GM21423 (cell line): Measurements from ENCODE around the gene ENGASE.

ENCODE experiments used
- ATAC-seq: cut with Tn5 transposase; IDR thresholded peaks from one replicate; pipeline ENCODE4 v1.9.1; 2021; ENCODE audit warnings: mild to moderate bottlenecking, moderate library complexity; ENCODE audit not compliant: unreplicated experiment

Gene ENGASE

DNA sequence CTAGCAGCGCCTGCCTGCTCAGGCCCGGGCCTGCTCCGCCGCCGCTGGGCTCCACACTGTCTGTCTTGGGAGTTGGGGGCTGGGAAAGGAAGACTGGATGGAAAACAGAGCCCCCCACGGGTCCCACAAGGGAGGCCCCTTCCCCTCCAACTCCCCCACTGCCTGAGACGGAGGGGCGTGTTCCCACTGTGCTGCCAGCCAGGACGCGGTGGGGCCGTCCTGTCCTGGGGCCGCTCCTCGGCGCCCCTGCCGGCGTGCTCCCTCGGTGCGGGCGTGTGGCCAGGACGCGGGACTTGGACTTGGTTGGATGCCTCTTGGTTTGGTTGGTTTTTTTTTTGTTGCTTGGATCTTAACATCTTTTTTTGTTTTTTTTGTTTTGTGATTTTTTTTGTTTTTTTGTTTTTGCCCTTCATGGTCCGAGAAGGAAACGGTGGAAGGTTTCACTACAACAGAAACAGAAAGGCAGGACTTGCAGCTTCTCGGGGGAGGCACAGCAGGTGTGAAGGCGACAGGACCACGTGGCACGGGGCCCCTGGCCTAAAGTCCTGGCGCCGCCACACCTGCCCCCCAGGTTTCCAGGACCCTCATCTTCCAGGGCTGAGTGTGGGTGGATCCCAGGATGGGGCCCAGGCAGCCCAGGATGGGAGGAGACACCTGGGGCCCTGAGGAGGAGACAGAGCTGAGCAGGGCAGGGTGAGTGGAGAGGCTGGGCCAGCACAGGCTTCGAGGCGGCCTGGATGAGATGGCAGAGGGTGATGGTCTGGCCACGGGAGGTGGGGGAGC is 16.0 kb downstream of the ENGASE start:
- ATAC-seq = no peak

GRCh38 chr17:79091226-79091670 is 16.6 kb downstream of the ENGASE start:
- ATAC-seq = no peak

DNA sequence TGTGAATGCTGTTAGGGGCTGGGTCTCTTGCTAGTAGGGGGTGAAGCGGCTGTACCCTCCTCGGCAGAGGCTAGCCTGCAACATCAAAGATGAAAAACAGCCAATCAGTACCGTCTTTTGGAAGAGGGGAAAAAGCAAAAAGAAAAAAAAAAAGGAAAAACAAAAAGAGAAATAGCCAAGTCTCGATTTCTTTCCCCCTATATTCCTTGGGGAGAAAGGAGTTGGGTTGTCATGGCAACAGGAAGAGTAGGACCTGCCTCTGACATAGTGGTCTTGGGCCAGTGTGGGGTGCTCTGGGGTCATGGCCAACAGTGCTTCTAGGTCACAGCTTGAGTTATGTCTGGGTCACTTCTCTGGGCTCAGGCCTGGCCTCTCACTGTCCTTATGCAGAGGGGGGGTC is 17.9 kb downstream of the ENGASE start:
- no peak for ATAC-seq

DNA sequence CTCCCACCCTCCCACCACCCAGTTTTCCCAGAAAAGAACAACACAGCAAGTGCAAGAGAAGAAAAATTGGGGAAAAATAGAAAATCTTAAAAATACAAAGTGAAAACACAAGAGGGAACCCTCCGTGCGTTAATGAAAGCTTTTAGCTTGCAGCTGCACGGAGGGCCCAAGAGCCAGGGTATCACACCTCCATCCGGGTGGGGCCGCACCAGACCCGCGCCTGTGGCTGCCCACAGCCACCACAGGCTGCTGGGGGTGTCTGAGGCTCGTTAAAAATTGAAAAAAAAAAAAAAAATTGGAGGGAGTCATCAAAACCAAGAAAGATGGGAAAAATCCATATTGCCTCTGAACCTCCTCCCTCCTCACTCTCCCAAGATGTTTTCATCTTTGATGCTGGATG is 18.6 kb downstream of the ENGASE start:
- ATAC-seq = no peak

DNA sequence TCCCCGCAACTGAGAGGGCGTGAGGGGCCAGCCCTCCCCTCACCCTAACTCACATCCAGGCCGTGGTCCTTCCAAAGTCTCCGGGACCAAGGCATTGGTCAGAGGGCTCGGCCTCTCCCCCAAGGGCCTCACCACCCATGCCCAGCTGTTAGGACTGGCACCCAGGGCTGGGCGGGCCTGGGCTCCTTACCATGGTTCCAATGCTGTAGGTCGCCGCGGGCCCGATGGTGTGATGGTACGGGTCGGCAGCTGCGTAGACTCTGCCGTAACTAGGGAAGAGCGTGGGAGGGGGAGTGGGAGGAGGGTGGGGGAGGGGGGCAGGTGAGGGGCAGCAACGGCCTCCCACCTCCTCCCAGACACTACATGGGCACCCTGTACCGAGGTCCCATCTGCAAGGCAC is 19.6 kb downstream of the ENGASE start:
- ATAC-seq = no peak

DNA sequence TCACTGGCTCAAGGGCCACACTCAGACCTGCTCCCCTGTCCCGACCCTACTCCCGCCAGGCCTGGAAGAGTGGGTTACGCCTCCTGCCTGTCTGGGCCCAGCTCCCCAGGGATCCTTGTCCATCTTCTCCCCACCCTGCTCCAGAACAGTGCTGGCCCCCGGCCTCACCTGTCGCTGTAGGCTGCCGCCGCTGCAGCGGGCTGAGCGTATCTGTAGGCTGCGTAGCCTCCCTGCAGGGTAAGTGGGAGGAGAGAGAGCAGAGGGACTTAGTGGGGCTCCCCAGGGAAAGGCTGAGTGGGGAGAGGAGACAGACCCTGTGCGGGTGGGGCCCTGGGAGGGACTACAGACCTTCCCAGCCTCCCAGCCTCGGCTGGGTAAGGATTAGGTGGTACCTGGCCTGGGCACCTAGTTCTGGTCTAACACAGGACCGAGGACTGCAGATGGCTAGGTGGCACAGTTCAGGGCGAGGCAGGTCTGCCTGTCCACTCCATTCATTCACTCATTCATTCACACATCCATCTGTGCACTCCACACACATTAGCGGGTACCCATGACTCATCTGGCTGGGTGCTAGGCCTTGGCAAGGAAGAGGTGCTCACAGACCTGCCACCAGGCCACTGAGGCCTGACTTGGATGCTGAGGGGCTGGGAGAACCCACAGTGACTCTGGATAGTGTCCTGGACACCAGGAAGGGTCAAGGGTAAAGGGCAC is 20.9 kb downstream of the ENGASE start:
- ATAC-seq = no peak

DNA sequence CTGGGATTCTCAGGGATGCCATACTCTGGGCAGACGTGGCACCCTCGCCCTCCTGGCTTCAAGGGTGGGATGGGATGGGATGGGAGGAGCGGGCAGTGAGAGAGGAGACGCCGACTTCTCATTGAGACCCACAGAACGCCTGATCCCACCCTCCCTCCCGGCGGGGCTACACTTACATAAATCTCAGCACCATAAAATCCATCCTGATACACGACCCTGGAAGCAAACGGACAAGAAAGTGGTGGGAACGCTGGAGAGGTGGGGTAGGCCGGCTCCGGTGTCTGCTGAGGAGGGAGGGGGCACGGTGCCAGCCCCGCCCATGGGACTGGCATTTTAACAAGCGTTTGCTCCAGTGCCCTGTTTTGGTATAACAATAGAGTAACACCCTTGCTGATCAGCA is 21.9 kb downstream of the ENGASE start:
- ATAC-seq = no peak

DNA sequence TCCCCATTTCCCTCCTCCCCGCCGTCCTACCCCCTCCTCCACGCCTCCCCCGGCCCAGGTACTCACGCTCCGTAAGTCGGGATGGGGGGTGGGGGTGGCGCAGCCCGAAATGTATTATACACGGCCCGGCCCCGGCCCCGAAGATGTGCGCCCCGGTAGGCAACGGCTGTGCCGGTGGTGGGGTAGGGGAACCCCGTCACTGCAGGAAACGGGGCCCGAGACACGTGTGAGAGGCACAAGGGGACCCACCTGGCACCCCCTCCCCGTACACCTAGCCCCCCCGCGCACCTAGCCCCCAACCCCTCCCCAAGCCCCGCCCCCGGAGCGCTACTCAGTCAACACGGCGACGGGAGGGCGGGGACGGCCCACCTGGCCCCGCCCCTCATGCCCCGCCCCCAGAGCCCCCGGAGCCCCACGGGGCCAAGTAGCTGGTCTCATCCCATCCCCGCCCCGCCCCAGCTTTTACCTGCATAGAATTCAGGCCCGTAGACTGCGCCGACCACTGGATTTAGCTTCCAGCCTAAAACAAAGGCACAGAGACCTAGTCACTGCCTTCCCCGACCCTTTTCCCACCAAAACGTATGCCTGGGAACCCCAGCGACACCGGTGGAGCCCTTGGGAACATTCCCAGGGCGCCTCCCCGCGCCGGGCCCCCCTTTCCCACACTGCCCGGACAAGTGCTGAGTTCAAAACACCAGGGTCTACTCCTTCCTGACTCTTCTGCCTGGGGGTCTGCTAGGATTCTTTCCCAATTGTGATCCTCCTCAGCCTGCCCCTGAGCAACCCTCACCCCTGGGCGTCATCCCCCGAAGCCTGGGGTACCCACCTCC is 22.8 kb downstream of the ENGASE start:
- ATAC-seq = no peak

GRCh38 chr17:79098282-79098867 is 23.8 kb downstream of the ENGASE start:
- no peak for ATAC-seq

DNA sequence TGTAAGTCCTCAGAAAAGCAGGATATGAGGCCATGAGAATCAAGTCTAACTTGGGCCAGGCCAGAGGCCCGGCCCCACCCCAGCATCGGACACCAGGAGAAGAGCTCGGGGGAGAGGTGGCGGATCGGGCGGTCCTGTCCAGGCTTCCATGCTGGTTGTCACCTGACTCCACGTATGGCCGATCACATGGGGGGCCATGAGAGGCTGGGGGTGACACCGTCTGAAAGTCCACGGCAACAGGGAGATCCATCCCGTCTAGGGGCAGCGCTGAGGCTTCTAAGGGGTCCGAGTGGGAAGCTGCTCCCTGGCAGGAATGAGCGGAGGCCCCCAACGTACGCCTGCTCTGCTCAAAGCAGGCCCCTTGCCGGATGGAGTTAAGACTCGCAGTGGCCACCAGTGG is 25.8 kb downstream of the ENGASE start:
- no peak for ATAC-seq

GRCh38 chr17:79101111-79101673 is 26.6 kb downstream of the ENGASE start:
- no peak for ATAC-seq

DNA sequence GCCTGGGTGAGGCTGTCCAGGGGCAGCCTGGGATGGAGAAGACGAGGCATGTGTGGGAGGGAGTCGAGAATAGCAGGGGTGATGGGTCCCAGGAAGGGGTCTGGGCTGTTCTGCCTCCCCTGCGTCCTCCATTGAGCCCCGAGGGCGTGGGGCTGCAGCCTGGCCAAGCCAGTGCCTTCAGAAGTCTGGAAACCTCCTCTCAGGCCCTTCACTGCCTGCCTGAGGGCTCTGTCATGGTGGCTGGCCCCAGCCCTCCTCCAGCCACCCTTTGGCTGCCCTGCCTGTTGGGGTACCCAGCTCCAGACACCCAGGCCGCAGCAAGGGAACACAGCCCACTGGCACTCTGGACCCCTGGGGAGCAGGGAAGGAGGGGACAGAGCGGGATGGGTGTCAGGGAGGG is 27.6 kb downstream of the ENGASE start:
- ATAC-seq = no peak

DNA sequence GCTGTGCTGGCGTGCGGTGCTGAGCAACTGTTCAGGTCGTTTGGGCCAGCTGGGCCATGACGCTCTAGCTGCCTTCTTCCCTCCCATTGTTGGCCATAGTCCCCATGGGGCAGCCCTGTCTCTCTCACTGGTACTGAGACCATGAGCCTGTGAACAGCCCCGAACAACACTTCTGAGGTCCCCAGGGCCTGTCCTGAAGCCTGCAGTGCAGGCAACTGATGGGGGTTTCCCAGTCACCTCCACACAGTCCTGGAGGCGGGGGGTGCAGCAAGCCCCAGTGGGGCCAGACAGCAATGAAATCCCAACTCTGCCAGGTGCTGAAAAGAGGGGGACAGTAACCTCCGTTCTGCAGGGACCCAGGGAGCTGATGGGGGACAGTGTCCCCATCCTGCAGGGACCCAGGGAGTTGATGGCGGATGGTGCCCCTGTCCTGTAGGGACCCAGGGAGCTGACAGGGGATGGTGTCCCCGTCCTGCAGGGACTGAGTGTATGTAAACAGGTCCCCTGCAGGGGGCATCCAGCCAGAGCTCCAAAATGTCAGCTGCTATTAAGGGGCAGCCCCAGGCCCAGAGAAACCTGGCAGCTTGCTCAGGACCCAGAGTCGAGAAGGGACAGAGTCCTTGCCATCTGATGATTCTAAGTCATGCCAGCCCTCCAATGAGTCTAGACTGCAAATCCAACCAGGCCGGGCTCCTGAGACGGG is 30.4 kb downstream of the ENGASE start:
- ATAC-seq = no peak

DNA sequence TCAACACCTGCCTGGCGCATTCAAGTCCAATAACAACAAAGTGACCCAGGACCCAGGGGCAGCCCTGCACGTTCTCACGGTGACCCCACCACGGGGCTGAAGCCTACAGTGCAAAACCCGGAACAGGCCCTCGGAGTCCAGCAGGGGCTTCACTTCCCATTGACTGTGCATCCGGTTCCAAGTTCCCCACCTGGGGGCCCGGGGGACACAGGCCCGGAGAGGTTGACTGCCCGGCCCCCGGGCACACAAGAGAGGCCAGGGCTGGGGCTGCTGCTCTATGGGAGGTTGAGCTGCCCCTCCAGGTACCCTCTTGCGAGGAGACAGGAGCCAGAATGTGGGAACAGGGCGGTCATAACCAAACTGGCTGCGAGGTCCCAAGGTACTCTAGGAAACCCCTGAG is 31.3 kb downstream of the ENGASE start:
- no peak for ATAC-seq

GRCh38 chr17:79106958-79107357 is 32.3 kb downstream of the ENGASE start:
- ATAC-seq = no peak

GRCh38 chr17:79107499-79108231 is 33.0 kb downstream of the ENGASE start:
- no peak for ATAC-seq

- ATAC-seq = no peak
Observed at GRCh38 chr17:79108232-79108850, 33.7 kb downstream of the ENGASE start.

- ATAC-seq = no peak
Observed at GRCh38 chr17:79108870-79109269, 34.2 kb downstream of the ENGASE start.

DNA sequence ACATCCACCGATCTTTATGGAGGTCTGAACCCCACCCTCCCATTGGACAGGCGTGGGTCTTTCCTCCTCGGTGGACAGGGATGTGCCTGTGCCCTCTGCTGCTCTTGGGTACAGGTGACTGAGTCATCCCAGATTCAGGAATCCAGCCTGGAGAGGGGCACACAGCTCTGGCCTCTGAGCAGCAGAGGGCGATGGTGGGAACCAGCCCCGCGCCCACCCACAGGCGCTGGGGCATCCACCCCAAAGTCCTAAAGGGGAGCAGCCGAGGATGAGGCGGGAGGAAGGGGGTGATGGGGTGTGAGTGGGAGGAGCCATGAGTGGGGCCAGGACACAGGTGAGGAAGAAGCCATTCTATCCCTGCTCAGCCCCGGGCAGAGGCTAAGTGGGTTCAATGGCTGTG is 35.0 kb downstream of the ENGASE start:
- no peak for ATAC-seq
